Measurements from ENCODE around the gene G6PC3.
A peak's percentile ranks its signal among the peaks of the same experiment; 100 is the strongest.
"Not testable (repeated sequence)": the region's sequence is repeated elsewhere in the genome, so short reads cannot be mapped to it uniquely, and the experiment has no call there.

Gene G6PC3

GRCh38 chr17:44084131-44084538, 13.6 kb downstream of the G6PC3 start:
- peak; percentile 24 to 64 (median 44) for DNase-seq

- no peak for DNase-seq
Measured at GRCh38 chr17:44084921-44085320, 14.4 kb downstream of the G6PC3 start.

GRCh38 chr17:44085908-44086307, 15.4 kb downstream of the G6PC3 start:
- no peak for DNase-seq

GRCh38 chr17:44086364-44087311, 16.1 kb downstream of the G6PC3 start:
- peak; percentile 54 to 77 (median 70) for DNase-seq

GRCh38 chr17:44087319-44087718, 16.8 kb downstream of the G6PC3 start:
- no peak for DNase-seq

GRCh38 chr17:44088254-44088653, 17.7 kb downstream of the G6PC3 start:
- DNase-seq = no peak

- DNase-seq = no peak
Measured at GRCh38 chr17:44091200-44091997, 20.9 kb downstream of the G6PC3 start.

- DNase-seq = no peak
Measured at GRCh38 chr17:44092051-44092450, 21.5 kb downstream of the G6PC3 start.

GRCh38 chr17:44093231-44093900, 22.8 kb downstream of the G6PC3 start:
- no peak for DNase-seq

- peak in 2 of 4 experiments; percentile 36 to 59 for DNase-seq
Measured at GRCh38 chr17:44094701-44095387, 24.3 kb downstream of the G6PC3 start.

GRCh38 chr17:44095388-44095646, 24.8 kb downstream of the G6PC3 start:
- no peak for DNase-seq

GRCh38 chr17:44095647-44096496, 25.3 kb downstream of the G6PC3 start:
- peak; percentile 69 to 86 (median 84) for DNase-seq

GRCh38 chr17:44097110-44097958, 26.8 kb downstream of the G6PC3 start:
- peak in 2 of 4 experiments; percentile 13 to 16 for DNase-seq

- not testable (repeated sequence) for DNase-seq
Measured at GRCh38 chr17:44101858-44102257, 31.3 kb downstream of the G6PC3 start.

- DNase-seq = no peak
Measured at GRCh38 chr17:44102849-44103622, 32.5 kb downstream of the G6PC3 start.

GRCh38 chr17:44105483-44105882, 34.9 kb downstream of the G6PC3 start:
- DNase-seq = no peak

GRCh38 chr17:44105941-44106340, 35.4 kb downstream of the G6PC3 start:
- DNase-seq = no peak

GRCh38 chr17:44106801-44107200, 36.3 kb downstream of the G6PC3 start:
- no peak for DNase-seq

GRCh38 chr17:44108440-44109311, 38.1 kb downstream of the G6PC3 start:
- DNase-seq = no peak
